WTC11 (cell line): ENCODE measurements around the gene PREX1. TPM values are rescaled to one million over a fixed set of nuclear protein-coding genes. Genes with fewer than 3 reads are reported as not detected.

Source experiments
- ATAC-seq: fragments of 200-7000 bp; cut with Tn5 transposase; 2 replicates; pipeline ENCODE4 v1.10.0; 2021; ENCODE audit warnings: mild to moderate bottlenecking, moderate library complexity
- CTCF ChIA-PET: fragments of 300-600 bp; sonication (Branson Sonifier 250); formaldehyde crosslinking; loops from one replicate; lab custom pipeline; 2021; ENCODE audit warnings: antibody characterized with exemption; lab: Charles Lee
- POLR2A ChIA-PET: fragments of 350-600 bp; sonication (Branson Sonifier 250); formaldehyde crosslinking; loops from one replicate; lab custom pipeline; 2021; ENCODE audit warnings: antibody characterized with exemption; lab: Charles Lee
- DNase-seq: peaks from one replicate; pipeline ENCODE4 v3.0.0; 2021; ENCODE audit warnings: low spot score
- H3K27ac Mint-ChIP-seq: 2 replicates; pipeline ENCODE4 v1.8.0; 2021; ENCODE audit warnings: mixed read lengths
- H3K27me3 Mint-ChIP-seq: 2 replicates; pipeline ENCODE4 v1.8.0; 2021; ENCODE audit warnings: low read depth, mild to moderate bottlenecking, moderate library complexity, mixed read lengths
- H3K36me3 Mint-ChIP-seq: 2 replicates; pipeline ENCODE4 v1.8.0; 2021; ENCODE audit warnings: mixed read lengths
- H3K4me1 Mint-ChIP-seq: 2 replicates; pipeline ENCODE4 v1.8.0; 2022; ENCODE audit warnings: mixed read lengths
- H3K4me3 Mint-ChIP-seq: 2 replicates; pipeline ENCODE4 v1.8.0; 2021; ENCODE audit warnings: mild to moderate bottlenecking, moderate library complexity, mixed read lengths
- H3K9me3 Mint-ChIP-seq: 2 replicates; pipeline ENCODE4 v1.8.0; 2021; ENCODE audit warnings: mixed read lengths
- ATF1 ChIP-seq: sonication (generic); formaldehyde crosslinking; IDR thresholded peaks from 2 replicates; pipeline ENCODE4 v1.8.1; 2023; ENCODE audit warnings: mild to moderate bottlenecking, moderate library complexity, missing genetic modification reagents
- ATF6 ChIP-seq: sonication (generic); formaldehyde crosslinking; IDR thresholded peaks from 2 replicates; pipeline ENCODE4 v1.8.1; 2023; ENCODE audit warnings: mild to moderate bottlenecking, missing genetic modification reagents
- CREB1 ChIP-seq: sonication (generic); formaldehyde crosslinking; IDR thresholded peaks from 2 replicates; pipeline ENCODE4 v1.8.0; 2023; ENCODE audit warnings: mild to moderate bottlenecking, missing genetic modification reagents
- E2F5 ChIP-seq: sonication (generic); formaldehyde crosslinking; IDR thresholded peaks from 2 replicates; pipeline ENCODE4 v1.8.1; 2022; ENCODE audit warnings: mild to moderate bottlenecking, moderate library complexity, missing genetic modification reagents
- FOXK1 ChIP-seq: sonication (generic); formaldehyde crosslinking; IDR thresholded peaks from 2 replicates; pipeline ENCODE4 v1.8.0; 2022; ENCODE audit warnings: mild to moderate bottlenecking, moderate library complexity, missing genetic modification reagents
- FOXP4 ChIP-seq: sonication (generic); formaldehyde crosslinking; IDR thresholded peaks from 2 replicates; pipeline ENCODE4 v1.8.0; 2022; ENCODE audit warnings: mild to moderate bottlenecking, missing genetic modification reagents
- GTF2I ChIP-seq: fragments of 250-450 bp; sonication (Bioruptor Pico); conservative IDR thresholded peaks from 2 replicates; pipeline ENCODE4 v1.4.0; 2021; ENCODE audit warnings: mild to moderate bottlenecking
- HMGA2 ChIP-seq: fragments of 250-450 bp; sonication (Bioruptor Pico); IDR thresholded peaks from 2 replicates; pipeline ENCODE4 v1.4.0; 2021; ENCODE audit warnings: mild to moderate bottlenecking, moderate library complexity
- KAT7 ChIP-seq: sonication (generic); formaldehyde crosslinking; IDR thresholded peaks from 2 replicates; pipeline ENCODE4 v1.8.1; 2023; ENCODE audit warnings: missing genetic modification reagents, mild to moderate bottlenecking, borderline replicate concordance
- NFATC4 ChIP-seq: fragments of 250-450 bp; sonication (Bioruptor Pico); IDR thresholded peaks from 2 replicates; pipeline ENCODE4 v1.9.0; 2021; ENCODE audit warnings: mild to moderate bottlenecking
- NR3C1 ChIP-seq: sonication (generic); formaldehyde crosslinking; conservative IDR thresholded peaks from 2 replicates; pipeline ENCODE4 v1.8.1; 2023; ENCODE audit warnings: low read depth, mild to moderate bottlenecking, missing genetic modification reagents
- RORB ChIP-seq: fragments of 250-450 bp; sonication (Bioruptor Pico); IDR thresholded peaks from 2 replicates; pipeline ENCODE4 v1.9.0; 2021; ENCODE audit warnings: mild to moderate bottlenecking
- TEAD1 ChIP-seq: sonication (generic); formaldehyde crosslinking; IDR thresholded peaks from 2 replicates; pipeline ENCODE4 v1.8.0; 2022; ENCODE audit warnings: mild to moderate bottlenecking, missing genetic modification reagents
- TP53 ChIP-seq: sonication (generic); formaldehyde crosslinking; IDR thresholded peaks from 2 replicates; pipeline ENCODE4 v1.8.1; 2023; ENCODE audit warnings: mild to moderate bottlenecking, missing genetic modification reagents
- ZNF232 ChIP-seq: sonication (generic); formaldehyde crosslinking; IDR thresholded peaks from 2 replicates; pipeline ENCODE4 v1.8.0; 2022; ENCODE audit warnings: mild to moderate bottlenecking, missing genetic modification reagents
- total RNA-seq: library from RNA; stranded (reverse); gene quantifications from 3 replicates; pipeline ENCODE4 v1.2.3, GENCODE V29; 2021
- TF ChIP-seq, protein P1 (sequence below): sonication (generic); formaldehyde crosslinking; IDR thresholded peaks from 2 replicates; pipeline ENCODE4 v1.8.1; 2022; ENCODE audit warnings: missing genetic modification reagents, borderline replicate concordance
- TF ChIP-seq, protein P2 (sequence below): sonication (generic); formaldehyde crosslinking; conservative IDR thresholded peaks from 2 replicates; pipeline ENCODE4 v1.8.1; 2023; ENCODE audit warnings: mild to moderate bottlenecking, low read depth, missing genetic modification reagents, moderate library complexity
- TF ChIP-seq, protein P3 (sequence below): sonication (generic); formaldehyde crosslinking; IDR thresholded peaks from 2 replicates; pipeline ENCODE4 v1.8.0; 2023; ENCODE audit warnings: missing genetic modification reagents
- TF ChIP-seq, protein P4 (sequence below): fragments of 250-450 bp; sonication (Bioruptor Pico); IDR thresholded peaks from 2 replicates; pipeline ENCODE4 v1.8.0; 2021; ENCODE audit warnings: mild to moderate bottlenecking
- TF ChIP-seq, protein P5 (sequence below): sonication (generic); formaldehyde crosslinking; IDR thresholded peaks from 2 replicates; pipeline ENCODE4 v1.8.0; 2022; ENCODE audit warnings: mild to moderate bottlenecking, missing genetic modification reagents
- TF ChIP-seq, protein P6 (sequence below): sonication (generic); formaldehyde crosslinking; conservative IDR thresholded peaks from 2 replicates; pipeline ENCODE4 v1.8.1; 2022; ENCODE audit warnings: mild to moderate bottlenecking, missing genetic modification reagents

Gene PREX1
- total RNA-seq, 1 experiment from 2014 or later: 17.3 TPM

- H3K4me1 Mint-ChIP-seq: no peaks in the 10 kb centered on the region
- POLR2A ChIA-PET: no interaction called here
- CTCF ChIA-PET: interaction anchor here (2.2 kb wide), 1 partner anchor 9 kb away, joined by 16 read pairs; no protein-coding TSS in a partner anchor
- DNase-seq (no peak), ATAC-seq (no peak)
- TF ChIP-seq, protein P1, sequence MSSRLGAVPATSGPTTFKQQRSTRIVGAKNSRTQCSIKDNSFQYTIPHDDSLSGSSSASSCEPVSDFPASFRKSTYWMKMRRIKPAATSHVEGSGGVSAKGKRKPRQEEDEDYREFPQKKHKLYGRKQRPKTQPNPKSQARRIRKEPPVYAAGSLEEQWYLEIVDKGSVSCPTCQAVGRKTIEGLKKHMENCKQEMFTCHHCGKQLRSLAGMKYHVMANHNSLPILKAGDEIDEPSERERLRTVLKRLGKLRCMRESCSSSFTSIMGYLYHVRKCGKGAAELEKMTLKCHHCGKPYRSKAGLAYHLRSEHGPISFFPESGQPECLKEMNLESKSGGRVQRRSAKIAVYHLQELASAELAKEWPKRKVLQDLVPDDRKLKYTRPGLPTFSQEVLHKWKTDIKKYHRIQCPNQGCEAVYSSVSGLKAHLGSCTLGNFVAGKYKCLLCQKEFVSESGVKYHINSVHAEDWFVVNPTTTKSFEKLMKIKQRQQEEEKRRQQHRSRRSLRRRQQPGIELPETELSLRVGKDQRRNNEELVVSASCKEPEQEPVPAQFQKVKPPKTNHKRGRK (CRISPR knock-in tag): no peak
- TF ChIP-seq ATF1 (CRISPR knock-in tag): no peak
- no peak for TF ChIP-seq ZNF232 (CRISPR knock-in tag)
- TF ChIP-seq, protein P2, sequence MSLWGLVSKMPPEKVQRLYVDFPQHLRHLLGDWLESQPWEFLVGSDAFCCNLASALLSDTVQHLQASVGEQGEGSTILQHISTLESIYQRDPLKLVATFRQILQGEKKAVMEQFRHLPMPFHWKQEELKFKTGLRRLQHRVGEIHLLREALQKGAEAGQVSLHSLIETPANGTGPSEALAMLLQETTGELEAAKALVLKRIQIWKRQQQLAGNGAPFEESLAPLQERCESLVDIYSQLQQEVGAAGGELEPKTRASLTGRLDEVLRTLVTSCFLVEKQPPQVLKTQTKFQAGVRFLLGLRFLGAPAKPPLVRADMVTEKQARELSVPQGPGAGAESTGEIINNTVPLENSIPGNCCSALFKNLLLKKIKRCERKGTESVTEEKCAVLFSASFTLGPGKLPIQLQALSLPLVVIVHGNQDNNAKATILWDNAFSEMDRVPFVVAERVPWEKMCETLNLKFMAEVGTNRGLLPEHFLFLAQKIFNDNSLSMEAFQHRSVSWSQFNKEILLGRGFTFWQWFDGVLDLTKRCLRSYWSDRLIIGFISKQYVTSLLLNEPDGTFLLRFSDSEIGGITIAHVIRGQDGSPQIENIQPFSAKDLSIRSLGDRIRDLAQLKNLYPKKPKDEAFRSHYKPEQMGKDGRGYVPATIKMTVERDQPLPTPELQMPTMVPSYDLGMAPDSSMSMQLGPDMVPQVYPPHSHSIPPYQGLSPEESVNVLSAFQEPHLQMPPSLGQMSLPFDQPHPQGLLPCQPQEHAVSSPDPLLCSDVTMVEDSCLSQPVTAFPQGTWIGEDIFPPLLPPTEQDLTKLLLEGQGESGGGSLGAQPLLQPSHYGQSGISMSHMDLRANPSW (CRISPR knock-in tag): no peak
- no peak for TF ChIP-seq FOXP4 (CRISPR knock-in tag)
- TF ChIP-seq, protein P3, sequence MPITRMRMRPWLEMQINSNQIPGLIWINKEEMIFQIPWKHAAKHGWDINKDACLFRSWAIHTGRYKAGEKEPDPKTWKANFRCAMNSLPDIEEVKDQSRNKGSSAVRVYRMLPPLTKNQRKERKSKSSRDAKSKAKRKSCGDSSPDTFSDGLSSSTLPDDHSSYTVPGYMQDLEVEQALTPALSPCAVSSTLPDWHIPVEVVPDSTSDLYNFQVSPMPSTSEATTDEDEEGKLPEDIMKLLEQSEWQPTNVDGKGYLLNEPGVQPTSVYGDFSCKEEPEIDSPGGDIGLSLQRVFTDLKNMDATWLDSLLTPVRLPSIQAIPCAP (CRISPR knock-in tag): no peak
- TF ChIP-seq, protein P4, sequence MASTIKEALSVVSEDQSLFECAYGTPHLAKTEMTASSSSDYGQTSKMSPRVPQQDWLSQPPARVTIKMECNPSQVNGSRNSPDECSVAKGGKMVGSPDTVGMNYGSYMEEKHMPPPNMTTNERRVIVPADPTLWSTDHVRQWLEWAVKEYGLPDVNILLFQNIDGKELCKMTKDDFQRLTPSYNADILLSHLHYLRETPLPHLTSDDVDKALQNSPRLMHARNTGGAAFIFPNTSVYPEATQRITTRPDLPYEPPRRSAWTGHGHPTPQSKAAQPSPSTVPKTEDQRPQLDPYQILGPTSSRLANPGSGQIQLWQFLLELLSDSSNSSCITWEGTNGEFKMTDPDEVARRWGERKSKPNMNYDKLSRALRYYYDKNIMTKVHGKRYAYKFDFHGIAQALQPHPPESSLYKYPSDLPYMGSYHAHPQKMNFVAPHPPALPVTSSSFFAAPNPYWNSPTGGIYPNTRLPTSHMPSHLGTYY: no peak
- TF ChIP-seq, protein P5, sequence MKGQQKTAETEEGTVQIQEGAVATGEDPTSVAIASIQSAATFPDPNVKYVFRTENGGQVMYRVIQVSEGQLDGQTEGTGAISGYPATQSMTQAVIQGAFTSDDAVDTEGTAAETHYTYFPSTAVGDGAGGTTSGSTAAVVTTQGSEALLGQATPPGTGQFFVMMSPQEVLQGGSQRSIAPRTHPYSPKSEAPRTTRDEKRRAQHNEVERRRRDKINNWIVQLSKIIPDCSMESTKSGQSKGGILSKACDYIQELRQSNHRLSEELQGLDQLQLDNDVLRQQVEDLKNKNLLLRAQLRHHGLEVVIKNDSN: no peak
- no peak for TF ChIP-seq KAT7 (CRISPR knock-in tag)
- TF ChIP-seq E2F5: no peak
- TF ChIP-seq RORB (CRISPR knock-in tag): no peak
- TF ChIP-seq CREB1 (CRISPR knock-in tag): no peak
- H3K9me3 Mint-ChIP-seq: no peaks in the 10 kb centered on the region
- H3K36me3 Mint-ChIP-seq: peaks cover 13% of the 10 kb centered on the region
- no peak overlapping the region for H3K4me3 Mint-ChIP-seq
- no peak overlapping the region for H3K27ac Mint-ChIP-seq
- no peaks in the 10 kb centered on the region for H3K27me3 Mint-ChIP-seq
Measured at GRCh38 chr20:48649104-48649626, 178.6 kb downstream of the PREX1 start.

GRCh38 chr20:48648482-48649051, 179.2 kb downstream of the PREX1 start:
- Mint-ChIP-seq H3K4me3 (no peak overlapping the region), H3K36me3 (peaks cover 13% of the 10 kb centered on the region)
- CTCF ChIA-PET: interaction anchor here (1.1 to 2.2 kb wide), 2 partner anchors 9 to 10 kb away, joined by 4 to 16 read pairs; no protein-coding TSS in a partner anchor

More at GRCh38 chr20:48648482-48649051, 179.2 kb downstream of the PREX1 start:
- POLR2A ChIA-PET: no interaction called here
- ATAC-seq: no peak
- no peaks in the 10 kb centered on the region for H3K4me1 Mint-ChIP-seq
- no peaks in the 10 kb centered on the region for H3K9me3 Mint-ChIP-seq
- no peak overlapping the region for H3K27ac Mint-ChIP-seq
- no peak for DNase-seq
- TF ChIP-seq ATF6 (CRISPR knock-in tag) (no peak), RORB (CRISPR knock-in tag) (no peak), NR3C1 (CRISPR knock-in tag) (no peak), GTF2I (CRISPR knock-in tag) (no peak), KAT7 (CRISPR knock-in tag) (no peak), NFATC4 (CRISPR knock-in tag) (no peak), TP53 (CRISPR knock-in tag) (no peak), TEAD1 (CRISPR knock-in tag) (no peak), FOXK1 (CRISPR knock-in tag) (no peak), HMGA2 (CRISPR knock-in tag) (no peak)
- TF ChIP-seq, protein P6, sequence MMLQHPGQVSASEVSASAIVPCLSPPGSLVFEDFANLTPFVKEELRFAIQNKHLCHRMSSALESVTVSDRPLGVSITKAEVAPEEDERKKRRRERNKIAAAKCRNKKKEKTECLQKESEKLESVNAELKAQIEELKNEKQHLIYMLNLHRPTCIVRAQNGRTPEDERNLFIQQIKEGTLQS (CRISPR knock-in tag): no peak
- TF ChIP-seq, protein P5: no peak
- no peaks in the 10 kb centered on the region for H3K27me3 Mint-ChIP-seq
